HUES64 (cell line): ENCODE data around the gene MTARC1.

Experiments used
- H3K27ac ChIP-seq: 2 replicates; pipeline ENCODE4 v1.7.0; 2013; ENCODE audit warnings: low read depth, low read length, inconsistent platforms
- H3K27me3 ChIP-seq: 2 replicates; pipeline ENCODE4 v1.6.1; 2013; ENCODE audit warnings: mild to moderate bottlenecking, low read length; ENCODE audit not compliant: insufficient read depth
- H3K36me3 ChIP-seq: 2 replicates; pipeline ENCODE4 v1.6.1; 2013; ENCODE audit warnings: mild to moderate bottlenecking, low read length; ENCODE audit not compliant: insufficient read depth
- H3K4me1 ChIP-seq: 2 replicates; pipeline ENCODE4 v1.6.1; 2013; ENCODE audit warnings: mild to moderate bottlenecking, low read length, moderate library complexity; ENCODE audit not compliant: insufficient read depth
- H3K4me3 ChIP-seq: 2 replicates; pipeline ENCODE4 v1.5.1; 2013; ENCODE audit warnings: mild to moderate bottlenecking, low read length, moderate library complexity
- H3K9ac ChIP-seq: 2 replicates; pipeline ENCODE4 v1.6.1; 2013; ENCODE audit warnings: mild to moderate bottlenecking, low read depth, low read length
- H3K9me3 ChIP-seq: 2 replicates; pipeline ENCODE4 v1.6.1; 2013; ENCODE audit warnings: low read depth, low read length; ENCODE audit not compliant: insufficient read depth
- WGBS: fragments of 150-250, 120-280 bp; methylation state at CpG from one replicate; pipeline ENCODE4 v1.1.7; 2013; ENCODE audit warnings: missing lambda C conversion rate; 5-methylcytosine and 5-hydroxymethylcytosine counted together

MTARC1 gene

GRCh38 chr1:220817907-220818306 is 31.2 kb downstream of the MTARC1 start:
- no CpG with 5 or more reads among the region's 1 CpG for whole genome bisulfite sequencing
- Histone ChIP-seq H3K27ac (no peak overlapping the region), H3K27me3 (no peaks in the 10 kb centered on the region), H3K4me3 (no peak overlapping the region), H3K36me3 (peaks cover 3% of the 10 kb centered on the region; the same call in 1 of the 2 replicates), H3K9me3 (no peaks in the 10 kb centered on the region), H3K9ac (no peak overlapping the region), H3K4me1 (peaks cover 13% of the 10 kb centered on the region)

GRCh38 chr1:220818421-220819173 is 31.9 kb downstream of the MTARC1 start:
- 0 out of 2 replicates have a peak, but pooled peaks cover 3% of the 10 kb centered on the region for H3K36me3 ChIP-seq
- H3K27ac ChIP-seq, result peak overlapping the region; percentile 47; the same call in 1 of the 2 replicates
- WGBS, result 32% methylated on average over 14 of the region's 14 CpGs
- no peak overlapping the region for H3K9ac ChIP-seq
- H3K9me3 ChIP-seq, result no peaks in the 10 kb centered on the region
- H3K27me3 ChIP-seq, result no peaks in the 10 kb centered on the region
- H3K4me3 ChIP-seq, result peak overlapping the region; percentile 22; the same call in 1 of the 2 replicates
- H3K4me1 ChIP-seq, result peaks cover 14% of the 10 kb centered on the region

GRCh38 chr1:220819467-220820026 is 32.8 kb downstream of the MTARC1 start:
- no peaks in the 10 kb centered on the region for H3K9me3 ChIP-seq
- no peaks in the 10 kb centered on the region for H3K36me3 ChIP-seq
- H3K9ac ChIP-seq, result no peak overlapping the region
- peaks cover 20% of the 10 kb centered on the region for H3K4me1 ChIP-seq
- no peak overlapping the region for H3K27ac ChIP-seq
- WGBS, result 94% methylated on average over 1 of the region's 1 CpG
- no peaks in the 10 kb centered on the region for H3K27me3 ChIP-seq
- H3K4me3 ChIP-seq, result no peak overlapping the region

- Histone ChIP-seq H3K27me3 (no peaks in the 10 kb centered on the region), H3K4me3 (no peak overlapping the region), H3K27ac (no peak overlapping the region), H3K36me3 (no peaks in the 10 kb centered on the region), H3K9me3 (no peaks in the 10 kb centered on the region), H3K9ac (no peak overlapping the region), H3K4me1 (peaks cover 8% of the 10 kb centered on the region; the same call in 1 of the 2 replicates)
- 92% methylated on average over 9 of the region's 9 CpGs for WGBS
Observed at GRCh38 chr1:220824031-220824989, 37.6 kb downstream of the MTARC1 start.

- H3K27ac ChIP-seq, result no peak overlapping the region
- H3K9me3 ChIP-seq, result no peaks in the 10 kb centered on the region
- H3K4me1 ChIP-seq, result 0 out of 2 replicates have a peak, but pooled peaks cover 7% of the 10 kb centered on the region
- H3K36me3 ChIP-seq, result no peaks in the 10 kb centered on the region
- H3K4me3 ChIP-seq, result no peak overlapping the region
- no peaks in the 10 kb centered on the region for H3K27me3 ChIP-seq
- H3K9ac ChIP-seq, result no peak overlapping the region
- whole genome bisulfite sequencing, result 89% methylated on average over 6 of the region's 6 CpGs
Observed at GRCh38 chr1:220825819-220826551, 39.3 kb downstream of the MTARC1 start.

- 94% methylated on average over 5 of the region's 5 CpGs for WGBS
Observed at GRCh38 chr1:220826729-220827128, 40.0 kb downstream of the MTARC1 start.

GRCh38 chr1:220827445-220828178 is 40.9 kb downstream of the MTARC1 start:
- 80% methylated on average over 3 of the region's 4 CpGs for WGBS
- Histone ChIP-seq H3K27me3 (no peaks in the 10 kb centered on the region), H3K36me3 (no peaks in the 10 kb centered on the region), H3K9me3 (no peaks in the 10 kb centered on the region), H3K4me1 (0 out of 2 replicates have a peak, but pooled peaks cover 7% of the 10 kb centered on the region), H3K9ac (no peak overlapping the region), H3K4me3 (no peak overlapping the region), H3K27ac (no peak overlapping the region)

More at GRCh38 chr1:220826729-220827128, 40.0 kb downstream of the MTARC1 start:
- H3K4me3 ChIP-seq, result no peak overlapping the region
- H3K4me1 ChIP-seq, result 0 out of 2 replicates have a peak, but pooled peaks cover 7% of the 10 kb centered on the region
- no peaks in the 10 kb centered on the region for H3K9me3 ChIP-seq
- no peaks in the 10 kb centered on the region for H3K27me3 ChIP-seq
- H3K36me3 ChIP-seq, result no peaks in the 10 kb centered on the region
- no peak overlapping the region for H3K9ac ChIP-seq
- no peak overlapping the region for H3K27ac ChIP-seq

GRCh38 chr1:220828179-220828490 is 41.4 kb downstream of the MTARC1 start:
- no peaks in the 10 kb centered on the region for H3K9me3 ChIP-seq
- H3K27ac ChIP-seq, result no peak overlapping the region
- no peak overlapping the region for H3K4me3 ChIP-seq
- H3K36me3 ChIP-seq, result no peaks in the 10 kb centered on the region
- WGBS, result 89% methylated on average over 4 of the region's 4 CpGs
- 0 out of 2 replicates have a peak, but pooled peaks cover 7% of the 10 kb centered on the region for H3K4me1 ChIP-seq
- H3K27me3 ChIP-seq, result no peaks in the 10 kb centered on the region
- H3K9ac ChIP-seq, result no peak overlapping the region

- no peaks in the 10 kb centered on the region for H3K36me3 ChIP-seq
- no peaks in the 10 kb centered on the region for H3K9me3 ChIP-seq
- WGBS, result 93% methylated on average over 4 of the region's 4 CpGs
- no peak overlapping the region for H3K4me3 ChIP-seq
- H3K4me1 ChIP-seq, result 0 out of 2 replicates have a peak, but pooled peaks cover 2% of the 10 kb centered on the region
- H3K27me3 ChIP-seq, result no peaks in the 10 kb centered on the region
- no peak overlapping the region for H3K9ac ChIP-seq
- no peak overlapping the region for H3K27ac ChIP-seq
Observed at GRCh38 chr1:220828950-220829586, 42.4 kb downstream of the MTARC1 start.

- no peak overlapping the region for H3K4me3 ChIP-seq
- no peaks in the 10 kb centered on the region for H3K9me3 ChIP-seq
- no peak overlapping the region for H3K27ac ChIP-seq
- no peaks in the 10 kb centered on the region for H3K27me3 ChIP-seq
- H3K9ac ChIP-seq, result no peak overlapping the region
- 97% methylated on average over 2 of the region's 2 CpGs for WGBS
- H3K36me3 ChIP-seq, result no peaks in the 10 kb centered on the region
- H3K4me1 ChIP-seq, result no peaks in the 10 kb centered on the region
Observed at GRCh38 chr1:220833436-220833835, 46.7 kb downstream of the MTARC1 start.
